HepG2 (cell line): ENCODE data around the gene SUSD2. TPM values are rescaled to one million over a fixed set of nuclear protein-coding genes. Genes with fewer than 3 reads are reported as not detected.

Experiments used
- AGO1 ChIP-seq: fragments of 200-400 bp; formaldehyde crosslinking; IDR thresholded peaks from 2 replicates; pipeline ENCODE4 v1.6.1; 2017; ENCODE audit warnings: mild to moderate bottlenecking, low read depth, low read length, moderate library complexity; ENCODE audit not compliant: poor library complexity, severe bottlenecking
- ATF2 ChIP-seq: sonication (generic); formaldehyde crosslinking; IDR thresholded peaks from 2 replicates; pipeline ENCODE4 v1.4.0; 2020; ENCODE audit warnings: missing genetic modification reagents
- DRAP1 ChIP-seq: IDR thresholded peaks from 2 replicates; pipeline ENCODE4 v1.6.1; 2016; ENCODE audit warnings: missing genetic modification reagents, missing compliant biosample characterization
- FOSL2 ChIP-seq: sonication (generic); formaldehyde crosslinking; IDR thresholded peaks from 2 replicates; pipeline ENCODE4 v1.4.0; 2020; ENCODE audit warnings: missing genetic modification reagents
- GATAD1 ChIP-seq: IDR thresholded peaks from 2 replicates; pipeline ENCODE4 v1.6.1; 2016; ENCODE audit warnings: missing genetic modification reagents, missing compliant biosample characterization
- GATAD2A ChIP-seq: IDR thresholded peaks from 2 replicates; pipeline ENCODE4 v1.6.1; 2016
- HNRNPLL ChIP-seq: fragments of 200-400 bp; formaldehyde crosslinking; IDR thresholded peaks from 2 replicates; pipeline ENCODE4 v1.6.1; 2017; ENCODE audit warnings: mild to moderate bottlenecking, low read depth, low read length; ENCODE audit not compliant: poor library complexity, severe bottlenecking
- KLF13 ChIP-seq: sonication (generic); formaldehyde crosslinking; IDR thresholded peaks from 2 replicates; pipeline ENCODE4 v1.4.0; 2020; ENCODE audit warnings: mild to moderate bottlenecking, missing genetic modification reagents
- POLR2G ChIP-seq: fragments of 200-400 bp; formaldehyde crosslinking; IDR thresholded peaks from 2 replicates; pipeline ENCODE4 v1.6.1; 2018; ENCODE audit warnings: mild to moderate bottlenecking, low read depth, low read length, moderate library complexity
- SNRNP70 ChIP-seq: fragments of 200-400 bp; formaldehyde crosslinking; IDR thresholded peaks from 2 replicates; pipeline ENCODE4 v1.6.1; 2017; ENCODE audit warnings: mild to moderate bottlenecking, low read depth, low read length, moderate library complexity
- TCF7L2 ChIP-seq: IDR thresholded peaks from 2 replicates; pipeline ENCODE4 v1.6.1; 2011; ENCODE audit warnings: mild to moderate bottlenecking, low read depth, low read length, moderate library complexity
- XRCC5 ChIP-seq: fragments of 200-400 bp; formaldehyde crosslinking; optimal IDR thresholded peaks from 2 replicates; pipeline ENCODE3; 2017; ENCODE audit warnings: mild to moderate bottlenecking, low read length
- ZNF768 ChIP-seq: sonication (generic); formaldehyde crosslinking; IDR thresholded peaks from 2 replicates; pipeline ENCODE4 v1.4.0; 2020; ENCODE audit warnings: missing genetic modification reagents
- ZNF773 ChIP-seq: sonication (generic); formaldehyde crosslinking; IDR thresholded peaks from 2 replicates; pipeline ENCODE4 v1.4.0; 2020; ENCODE audit warnings: missing genetic modification reagents, borderline replicate concordance
- ZNF775 ChIP-seq: sonication (generic); formaldehyde crosslinking; IDR thresholded peaks from 2 replicates; pipeline ENCODE4 v1.4.0; 2020; ENCODE audit warnings: missing genetic modification reagents, mild to moderate bottlenecking, moderate library complexity, borderline replicate concordance
- ZNF850 ChIP-seq: sonication (generic); formaldehyde crosslinking; conservative IDR thresholded peaks from 2 replicates; pipeline ENCODE4 v1.9.0; 2021; ENCODE audit warnings: mild to moderate bottlenecking, missing genetic modification reagents
- polyA plus RNA-seq, 8 experiments: library from polyadenylated mRNA; depleted of rRNA in 3 of 8; stranded (reverse) in 7 of 8; unstranded in 1 of 8; fragments of >200 nt; fragmentation: Illumina TruSeq in 4 of 8; extraction: Trizol in 4 of 8; gene quantifications; 2 replicates each; pipeline versions ENCODE4 v1.2.1 to v1.2.3, GENCODE V29; 2011 to 2016; ENCODE audit warnings: low read depth in 4 of 8, missing spikeins in 1 of 8, mixed read lengths in 1 of 8; ENCODE audit not compliant: insufficient read depth in 1 of 8
- total RNA-seq, 5 experiments: library from RNA; depleted of rRNA; stranded (reverse); fragments of >200 nt; fragmentation: Illumina TruSeq; extraction: Trizol; gene quantifications; 2 replicates each; pipeline ENCODE4 v1.2.3, GENCODE V29; 2016; ENCODE audit warnings: low read depth in 1 of 5
- TF ChIP-seq, protein P1 (sequence below): sonication (generic); formaldehyde crosslinking; IDR thresholded peaks from 2 replicates; pipeline ENCODE4 v1.5.1; 2020; ENCODE audit warnings: missing genetic modification reagents, mild to moderate bottlenecking, borderline replicate concordance
- TF ChIP-seq, protein P2 (sequence below): sonication (generic); formaldehyde crosslinking; IDR thresholded peaks from 2 replicates; pipeline ENCODE4 v1.4.0; 2020; ENCODE audit warnings: missing genetic modification reagents, mild to moderate bottlenecking, borderline replicate concordance
- TF ChIP-seq, protein P3 (sequence below): sonication (generic); formaldehyde crosslinking; IDR thresholded peaks from 2 replicates; pipeline ENCODE4 v1.5.0; 2020; ENCODE audit warnings: mild to moderate bottlenecking, missing genetic modification reagents

The SUSD2 gene
- total and polyA plus RNA-seq, 2 of the 13 experiments (the other 11 are each of a cell fraction or from before 2014, with no cell fraction given) = 2.1 to 11.0 TPM

DNA sequence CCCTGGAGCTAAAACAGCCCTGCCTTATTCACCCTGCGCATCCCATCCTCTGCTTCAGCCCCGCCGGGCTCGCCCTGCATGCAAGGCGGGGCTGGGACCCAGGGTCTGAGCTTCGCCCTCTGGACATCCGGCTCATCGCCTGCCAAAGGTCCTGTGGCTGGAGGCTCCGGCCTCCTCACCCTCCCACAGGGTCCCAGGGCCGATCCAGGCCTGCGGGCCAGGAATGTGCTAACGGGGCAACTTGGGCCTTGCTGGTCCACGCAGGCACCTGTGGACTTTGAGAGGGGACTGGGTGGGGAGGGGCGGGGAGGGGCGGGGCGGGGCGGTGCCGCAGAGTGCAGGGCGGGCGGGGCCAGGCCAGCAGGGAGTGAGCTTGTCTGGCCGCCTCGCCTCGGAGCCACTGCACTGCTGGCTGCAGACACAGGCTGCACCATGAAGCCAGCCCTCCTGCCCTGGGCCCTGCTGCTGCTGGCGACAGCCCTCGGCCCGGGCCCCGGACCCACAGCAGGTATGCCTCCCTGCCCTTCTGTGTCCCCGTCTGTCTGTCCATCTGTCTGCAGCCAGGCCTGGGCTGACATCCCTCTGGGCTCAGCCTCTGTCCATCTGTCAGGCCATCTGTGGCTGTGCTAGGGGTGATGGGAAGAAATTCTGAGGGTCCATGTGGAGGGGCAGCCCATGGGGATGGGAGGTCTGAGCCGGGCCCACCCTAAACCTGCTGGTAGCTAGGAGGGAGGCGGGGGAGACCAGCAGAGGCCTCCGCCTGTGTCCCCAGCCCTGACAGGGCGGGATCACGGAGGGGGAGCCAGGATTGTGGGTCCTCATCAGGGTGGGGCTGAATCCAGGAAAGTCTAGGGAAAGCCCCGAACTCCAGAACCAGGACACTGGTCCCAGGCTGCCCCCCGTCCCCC is at the start of gene SUSD2 (continued):
- TF ChIP-seq, protein P1, sequence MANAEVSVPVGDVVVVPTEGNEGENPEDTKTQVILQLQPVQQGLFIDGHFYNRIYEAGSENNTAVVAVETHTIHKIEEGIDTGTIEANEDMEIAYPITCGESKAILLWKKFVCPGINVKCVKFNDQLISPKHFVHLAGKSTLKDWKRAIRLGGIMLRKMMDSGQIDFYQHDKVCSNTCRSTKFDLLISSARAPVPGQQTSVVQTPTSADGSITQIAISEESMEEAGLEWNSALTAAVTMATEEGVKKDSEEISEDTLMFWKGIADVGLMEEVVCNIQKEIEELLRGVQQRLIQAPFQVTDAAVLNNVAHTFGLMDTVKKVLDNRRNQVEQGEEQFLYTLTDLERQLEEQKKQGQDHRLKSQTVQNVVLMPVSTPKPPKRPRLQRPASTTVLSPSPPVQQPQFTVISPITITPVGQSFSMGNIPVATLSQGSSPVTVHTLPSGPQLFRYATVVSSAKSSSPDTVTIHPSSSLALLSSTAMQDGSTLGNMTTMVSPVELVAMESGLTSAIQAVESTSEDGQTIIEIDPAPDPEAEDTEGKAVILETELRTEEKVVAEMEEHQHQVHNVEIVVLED (CRISPR knock-in tag) = no peak
- peak; percentile 42; the same call in 1 of the 2 replicates for TF ChIP-seq POLR2G
- TF ChIP-seq ZNF768 (CRISPR knock-in tag) = no peak; the same call in none of the 2 replicates
- no peak for TF ChIP-seq SNRNP70
- TF ChIP-seq DRAP1 = 0 out of 2 replicates have a peak, but pooled peaks have one; percentile 10
- no peak for TF ChIP-seq TCF7L2
- peak; percentile 63 for TF ChIP-seq AGO1
- TF ChIP-seq ZNF775 (CRISPR knock-in tag) = no peak
- TF ChIP-seq, protein P2, sequence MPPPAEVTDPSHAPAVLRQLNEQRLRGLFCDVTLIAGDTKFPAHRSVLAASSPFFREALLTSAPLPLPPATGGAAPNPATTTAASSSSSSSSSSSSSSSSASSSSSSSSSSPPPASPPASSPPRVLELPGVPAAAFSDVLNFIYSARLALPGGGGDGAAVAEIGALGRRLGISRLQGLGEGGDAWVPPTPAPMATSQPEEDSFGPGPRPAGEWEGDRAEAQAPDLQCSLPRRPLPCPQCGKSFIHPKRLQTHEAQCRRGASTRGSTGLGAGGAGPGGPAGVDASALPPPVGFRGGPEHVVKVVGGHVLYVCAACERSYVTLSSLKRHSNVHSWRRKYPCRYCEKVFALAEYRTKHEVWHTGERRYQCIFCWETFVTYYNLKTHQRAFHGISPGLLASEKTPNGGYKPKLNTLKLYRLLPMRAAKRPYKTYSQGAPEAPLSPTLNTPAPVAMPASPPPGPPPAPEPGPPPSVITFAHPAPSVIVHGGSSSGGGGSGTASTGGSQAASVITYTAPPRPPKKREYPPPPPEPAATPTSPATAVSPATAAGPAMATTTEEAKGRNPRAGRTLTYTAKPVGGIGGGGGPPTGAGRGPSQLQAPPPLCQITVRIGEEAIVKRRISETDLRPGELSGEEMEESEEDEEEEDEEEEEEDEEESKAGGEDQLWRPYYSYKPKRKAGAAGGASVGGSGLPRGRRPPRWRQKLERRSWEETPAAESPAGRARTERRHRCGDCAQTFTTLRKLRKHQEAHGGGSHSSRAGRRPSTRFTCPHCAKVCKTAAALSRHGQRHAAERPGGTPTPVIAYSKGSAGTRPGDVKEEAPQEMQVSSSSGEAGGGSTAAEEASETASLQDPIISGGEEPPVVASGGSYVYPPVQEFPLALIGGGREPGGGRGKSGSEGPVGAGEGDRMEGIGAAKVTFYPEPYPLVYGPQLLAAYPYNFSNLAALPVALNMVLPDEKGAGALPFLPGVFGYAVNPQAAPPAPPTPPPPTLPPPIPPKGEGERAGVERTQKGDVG (CRISPR knock-in tag) = no peak
- peak; percentile 48 for TF ChIP-seq XRCC5
- no peak for TF ChIP-seq FOSL2
- TF ChIP-seq HNRNPLL = no peak
- 0 out of 2 replicates have a peak, but pooled peaks have one; percentile 4 for TF ChIP-seq KLF13 (CRISPR knock-in tag)
- no peak for TF ChIP-seq ZNF773 (CRISPR knock-in tag)
- peak; percentile 8; the same call in 1 of the 2 replicates for TF ChIP-seq GATAD2A (CRISPR knock-in tag)
- TF ChIP-seq ATF2 = no peak
- TF ChIP-seq GATAD1 (CRISPR knock-in tag) = no peak
- TF ChIP-seq, protein P3, sequence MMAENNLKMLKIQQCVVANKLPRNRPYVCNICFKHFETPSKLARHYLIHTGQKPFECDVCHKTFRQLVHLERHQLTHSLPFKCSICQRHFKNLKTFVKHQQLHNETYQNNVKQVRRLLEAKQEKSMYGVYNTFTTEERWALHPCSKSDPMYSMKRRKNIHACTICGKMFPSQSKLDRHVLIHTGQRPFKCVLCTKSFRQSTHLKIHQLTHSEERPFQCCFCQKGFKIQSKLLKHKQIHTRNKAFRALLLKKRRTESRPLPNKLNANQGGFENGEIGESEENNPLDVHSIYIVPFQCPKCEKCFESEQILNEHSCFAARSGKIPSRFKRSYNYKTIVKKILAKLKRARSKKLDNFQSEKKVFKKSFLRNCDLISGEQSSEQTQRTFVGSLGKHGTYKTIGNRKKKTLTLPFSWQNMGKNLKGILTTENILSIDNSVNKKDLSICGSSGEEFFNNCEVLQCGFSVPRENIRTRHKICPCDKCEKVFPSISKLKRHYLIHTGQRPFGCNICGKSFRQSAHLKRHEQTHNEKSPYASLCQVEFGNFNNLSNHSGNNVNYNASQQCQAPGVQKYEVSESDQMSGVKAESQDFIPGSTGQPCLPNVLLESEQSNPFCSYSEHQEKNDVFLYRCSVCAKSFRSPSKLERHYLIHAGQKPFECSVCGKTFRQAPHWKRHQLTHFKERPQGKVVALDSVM = peak; percentile 87
- no peak for TF ChIP-seq ZNF850 (CRISPR knock-in tag)
